Keratinocyte (primary cell): ENCODE measurements around the gene LRRC71. TPM values are rescaled to one million over a fixed set of nuclear protein-coding genes. Genes with fewer than 3 reads are reported as not detected.

ENCODE experiments used
- DNase-seq: peaks from one replicate; pipeline ENCODE4 v3.0.0-alpha.2; 2011; ENCODE audit warnings: low read depth, missing footprints, low spot score
- FAIRE-seq: peaks from 2 replicates; lab custom pipeline; 2011; peaks lifted over from hg19 to GRCh38; lab: Jason Lieb, UNC
- H2AFZ ChIP-seq: 2 replicates; pipeline ENCODE4 v1.6.0; 2012; ENCODE audit warnings: low read length, control low read depth, inconsistent platforms; ENCODE audit not compliant: control insufficient read depth
- H3K27ac ChIP-seq: 2 replicates; pipeline ENCODE4 v1.5.1; 2011; ENCODE audit warnings: low read length; ENCODE audit not compliant: control insufficient read depth, insufficient read depth
- H3K27me3 ChIP-seq: 3 replicates; pipeline ENCODE4 v1.6.0; 2011; ENCODE audit warnings: low read length; ENCODE audit not compliant: control insufficient read depth, insufficient read depth; ENCODE audit errors: extremely low read depth
- H3K36me3 ChIP-seq, 2 experiments: 2 replicates in 1 of 2; 3 replicates in 1 of 2; pipeline ENCODE4 v1.5.1; 2011; ENCODE audit warnings: low read length in 2 of 2, mild to moderate bottlenecking in 1 of 2; ENCODE audit not compliant: control insufficient read depth in 2 of 2, insufficient read depth in 2 of 2; ENCODE audit errors: extremely low read depth in 1 of 2
- H3K4me1 ChIP-seq: 3 replicates; pipeline ENCODE4 v1.5.1; 2011; ENCODE audit warnings: low read length; ENCODE audit not compliant: control insufficient read depth, insufficient read depth; ENCODE audit errors: extremely low read depth
- H3K4me2 ChIP-seq: 3 replicates; pipeline ENCODE4 v1.6.0; 2011; ENCODE audit warnings: low read depth, low read length; ENCODE audit not compliant: control insufficient read depth, insufficient read depth; ENCODE audit errors: extremely low read depth
- H3K4me3 ChIP-seq, 3 experiments: fragments of 200-600 bp in 1 of 3; sonication (generic) in 1 of 3; 2 replicates in 2 of 3; 3 replicates in 1 of 3; pipeline ENCODE4 v1.5.1; 2011 to 2016; ENCODE audit warnings: low read length in 3 of 3, mild to moderate bottlenecking in 3 of 3, control low read depth in 2 of 3, inconsistent platforms in 1 of 3, low read depth in 1 of 3, mixed read lengths in 1 of 3, mixed run types in 1 of 3, moderate library complexity in 1 of 3; ENCODE audit not compliant: control insufficient read depth in 2 of 3, insufficient read depth in 2 of 3; ENCODE audit errors: extremely low read depth in 1 of 3
- H3K79me2 ChIP-seq: 2 replicates; pipeline ENCODE4 v1.6.0; 2012; ENCODE audit warnings: low read length; ENCODE audit not compliant: control insufficient read depth, insufficient read depth
- H3K9ac ChIP-seq: 3 replicates; pipeline ENCODE4 v1.6.0; 2011; ENCODE audit warnings: low read length; ENCODE audit not compliant: control insufficient read depth, insufficient read depth; ENCODE audit errors: extremely low read depth
- H3K9me1 ChIP-seq: 3 replicates; pipeline ENCODE4 v1.6.0; 2011; ENCODE audit warnings: low read length; ENCODE audit not compliant: control insufficient read depth, insufficient read depth; ENCODE audit errors: extremely low read depth
- H3K9me3 ChIP-seq: 2 replicates; pipeline ENCODE4 v1.5.1; 2012; ENCODE audit warnings: low read depth, low read length; ENCODE audit not compliant: control insufficient read depth
- H4K20me1 ChIP-seq: 3 replicates; pipeline ENCODE4 v1.6.0; 2011; ENCODE audit warnings: low read length; ENCODE audit not compliant: control insufficient read depth, insufficient read depth; ENCODE audit errors: extremely low read depth
- EZH2 ChIP-seq: IDR thresholded peaks from one replicate; pipeline ENCODE4 v1.6.1; 2012; ENCODE audit warnings: inconsistent platforms, mild to moderate bottlenecking, low read length, moderate library complexity
- dilution Hi-C: fragments of 300-500 bp; cut with MboI; formaldehyde crosslinking; loops from one replicate; pipeline ENCODE4 v1.7.0; 2020; ENCODE audit warnings: low sequenced_read_pairs; ENCODE audit not compliant: extremely low pct_ligation_motif_present
- polyA plus RNA-seq, 5 experiments: library from polyadenylated mRNA; depleted of rRNA in 3 of 5; stranded (reverse) in 3 of 5; stranded (forward) in 1 of 5; unstranded in 1 of 5; fragments of >200 nt; gene quantifications; 1 replicate in 1 of 5; 2 replicates in 3 of 5; 3 replicates in 1 of 5; pipeline versions ENCODE4 v1.2.1 to v1.2.3, GENCODE V29; 2011 to 2012; ENCODE audit warnings: missing spikeins in 2 of 5, low read depth in 1 of 5, low replicate concordance in 1 of 5
- TF ChIP-seq, protein P1 (sequence below), 3 experiments: IDR thresholded peaks in 1 of 3; conservative IDR thresholded peaks in 1 of 3; optimal IDR thresholded peaks in 1 of 3; 2 replicates in 2 of 3; 3 replicates in 1 of 3; pipeline versions ENCODE3 to v1.5.1; 2011; ENCODE audit warnings: low read length in 3 of 3, mild to moderate bottlenecking in 3 of 3, moderate library complexity in 2 of 3, control low read depth in 1 of 3, inconsistent platforms in 1 of 3; ENCODE audit not compliant: insufficient read depth in 2 of 3; ENCODE audit errors: extremely low read depth in 1 of 3

Gene LRRC71
- polyA plus RNA-seq, 1 donor (not counting 4 experiments of a cell fraction or from before 2014, with no cell fraction given), result not detected

DNA sequence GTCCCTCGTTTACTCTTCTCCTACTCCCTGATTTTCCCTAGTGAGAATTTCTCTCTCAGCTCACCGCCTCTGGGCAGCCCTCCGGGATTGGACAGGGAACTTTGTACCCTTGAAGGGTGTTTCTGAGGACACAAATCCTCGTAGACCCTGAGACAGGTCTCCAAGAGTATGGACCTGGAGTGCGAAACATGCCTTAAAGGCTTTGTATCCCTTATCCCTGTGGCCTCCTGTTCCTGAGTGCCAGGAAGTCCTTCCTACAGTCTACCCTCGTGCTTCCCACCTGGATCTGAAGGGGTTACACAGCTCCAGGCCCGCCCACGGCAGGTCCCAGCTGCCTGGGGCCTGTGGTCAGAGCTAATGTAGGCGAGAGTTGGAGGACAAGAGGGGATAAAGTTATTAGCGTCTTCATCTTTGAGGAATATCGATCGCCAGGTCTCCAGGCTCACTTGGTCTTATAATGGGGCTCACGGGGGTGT is 34.5 kb upstream of the LRRC71 start:
- Histone ChIP-seq H3K9me1 (no peaks in the 10 kb centered on the region), H3K36me3 (no peaks in the 10 kb centered on the region), H3K9me3 (no peaks in the 10 kb centered on the region), H3K9ac (no peak overlapping the region), H3K4me1 (no peaks in the 10 kb centered on the region), H3K27ac (no peak overlapping the region), H3K4me2 (no peak overlapping the region), H3K27me3 (peaks cover 49% of the 10 kb centered on the region), H2AFZ (no peak overlapping the region), H3K4me3 (no peak overlapping the region), H3K79me2 (no peaks in the 10 kb centered on the region), H4K20me1 (peaks cover 3% of the 10 kb centered on the region)
- no peak for TF ChIP-seq EZH2
- TF ChIP-seq, protein P1, sequence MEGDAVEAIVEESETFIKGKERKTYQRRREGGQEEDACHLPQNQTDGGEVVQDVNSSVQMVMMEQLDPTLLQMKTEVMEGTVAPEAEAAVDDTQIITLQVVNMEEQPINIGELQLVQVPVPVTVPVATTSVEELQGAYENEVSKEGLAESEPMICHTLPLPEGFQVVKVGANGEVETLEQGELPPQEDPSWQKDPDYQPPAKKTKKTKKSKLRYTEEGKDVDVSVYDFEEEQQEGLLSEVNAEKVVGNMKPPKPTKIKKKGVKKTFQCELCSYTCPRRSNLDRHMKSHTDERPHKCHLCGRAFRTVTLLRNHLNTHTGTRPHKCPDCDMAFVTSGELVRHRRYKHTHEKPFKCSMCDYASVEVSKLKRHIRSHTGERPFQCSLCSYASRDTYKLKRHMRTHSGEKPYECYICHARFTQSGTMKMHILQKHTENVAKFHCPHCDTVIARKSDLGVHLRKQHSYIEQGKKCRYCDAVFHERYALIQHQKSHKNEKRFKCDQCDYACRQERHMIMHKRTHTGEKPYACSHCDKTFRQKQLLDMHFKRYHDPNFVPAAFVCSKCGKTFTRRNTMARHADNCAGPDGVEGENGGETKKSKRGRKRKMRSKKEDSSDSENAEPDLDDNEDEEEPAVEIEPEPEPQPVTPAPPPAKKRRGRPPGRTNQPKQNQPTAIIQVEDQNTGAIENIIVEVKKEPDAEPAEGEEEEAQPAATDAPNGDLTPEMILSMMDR (optimal IDR thresholded peaks at IDR 0.05 in 1 of 3, IDR thresholded peaks at IDR 0.05 in 1 of 3, conservative IDR thresholded peaks at IDR 0.05 in 1 of 3; ENCODE audit: extremely low read depth in 1 of 3, insufficient read depth in 2 of 3, low read length in 3 of 3), result no peak
- FAIRE-seq (no peak), DNase-seq (no peak)
- dilution Hi-C loops, result no loop called here

GRCh38 chr1:156886583-156887281 is 33.7 kb upstream of the LRRC71 start:
- DNase-seq, result no peak
- FAIRE-seq, result no peak
- no peak overlapping the region for H2AFZ ChIP-seq
- H3K9me1 ChIP-seq, result no peaks in the 10 kb centered on the region
- TF ChIP-seq, protein P1 (optimal IDR thresholded peaks at IDR 0.05 in 1 of 3, IDR thresholded peaks at IDR 0.05 in 1 of 3, conservative IDR thresholded peaks at IDR 0.05 in 1 of 3; ENCODE audit: extremely low read depth in 1 of 3, insufficient read depth in 2 of 3, low read length in 3 of 3), result no peak
- no peak for TF ChIP-seq EZH2
- no peaks in the 10 kb centered on the region for H3K4me1 ChIP-seq
- H3K27ac ChIP-seq, result no peak overlapping the region
- peaks cover 3% of the 10 kb centered on the region for H4K20me1 ChIP-seq
- no peaks in the 10 kb centered on the region for H3K79me2 ChIP-seq
- no peaks in the 10 kb centered on the region for H3K36me3 ChIP-seq
- H3K4me2 ChIP-seq, result no peak overlapping the region
- no peaks in the 10 kb centered on the region for H3K9me3 ChIP-seq
- dilution Hi-C loops, result no loop called here
- H3K27me3 ChIP-seq, result peaks cover 42% of the 10 kb centered on the region
- H3K4me3 ChIP-seq, result no peak overlapping the region
- no peak overlapping the region for H3K9ac ChIP-seq
